Muscle of leg (tissue), 11 donors: ENCODE measurements around the gene NLGN2. TPM values are rescaled to one million over a fixed set of nuclear protein-coding genes. Genes with fewer than 3 reads are reported as not detected.
A peak's percentile ranks its signal among the peaks of the same experiment; 100 is the strongest.

ENCODE experiments used
- DNase-seq: peaks from one replicate; pipeline ENCODE4 v3.0.0; 2013
- H3K27ac ChIP-seq: one replicate; pipeline ENCODE4 v1.5.1; 2013; ENCODE audit warnings: mild to moderate bottlenecking, low read length, control low read depth
- H3K27me3 ChIP-seq: one replicate; pipeline ENCODE4 v1.6.1; 2013; ENCODE audit warnings: low read length; ENCODE audit not compliant: control insufficient read depth, insufficient read depth
- H3K36me3 ChIP-seq: one replicate; pipeline ENCODE4 v1.6.1; 2013; ENCODE audit warnings: low read length; ENCODE audit not compliant: control insufficient read depth, insufficient read depth
- H3K4me1 ChIP-seq: one replicate; pipeline ENCODE4 v1.6.1; 2013; ENCODE audit warnings: low read length; ENCODE audit not compliant: control insufficient read depth, insufficient read depth
- H3K4me3 ChIP-seq: one replicate; pipeline ENCODE4 v1.5.1; 2013; ENCODE audit warnings: low read length, control low read depth
- H3K9me3 ChIP-seq: replicated peaks from 2 replicates; pipeline ENCODE4 v1.6.1; 2013; ENCODE audit warnings: low read depth, low read length; ENCODE audit not compliant: control insufficient read depth
- WGBS: methylation state at CpG from one replicate; pipeline ENCODE4 v1.1.5; 2013; ENCODE audit warnings: missing lambda C conversion rate; ENCODE audit not compliant: insufficient coverage; 5-methylcytosine and 5-hydroxymethylcytosine counted together
- polyA plus RNA-seq, 8 donors: library from polyadenylated mRNA; unstranded; fragments of 120-200 nt; gene quantifications; one replicate each; pipeline versions ENCODE4 v1.2.1 to v1.2.3, GENCODE V29; 2013; ENCODE audit warnings: inconsistent platforms in 1 of 8, low replicate concordance in 1 of 8; ENCODE audit not compliant: insufficient read length in 8 of 8, insufficient read depth in 1 of 8
- total RNA-seq: library from RNA; stranded (reverse); fragments of 120-200 nt; gene quantifications from one replicate; pipeline ENCODE4 v1.2.4, GENCODE V29; 2013

NLGN2 gene
- total and polyA plus RNA-seq, 9 donors = 7.7 to 36.2 (median 25.7) TPM

DNA sequence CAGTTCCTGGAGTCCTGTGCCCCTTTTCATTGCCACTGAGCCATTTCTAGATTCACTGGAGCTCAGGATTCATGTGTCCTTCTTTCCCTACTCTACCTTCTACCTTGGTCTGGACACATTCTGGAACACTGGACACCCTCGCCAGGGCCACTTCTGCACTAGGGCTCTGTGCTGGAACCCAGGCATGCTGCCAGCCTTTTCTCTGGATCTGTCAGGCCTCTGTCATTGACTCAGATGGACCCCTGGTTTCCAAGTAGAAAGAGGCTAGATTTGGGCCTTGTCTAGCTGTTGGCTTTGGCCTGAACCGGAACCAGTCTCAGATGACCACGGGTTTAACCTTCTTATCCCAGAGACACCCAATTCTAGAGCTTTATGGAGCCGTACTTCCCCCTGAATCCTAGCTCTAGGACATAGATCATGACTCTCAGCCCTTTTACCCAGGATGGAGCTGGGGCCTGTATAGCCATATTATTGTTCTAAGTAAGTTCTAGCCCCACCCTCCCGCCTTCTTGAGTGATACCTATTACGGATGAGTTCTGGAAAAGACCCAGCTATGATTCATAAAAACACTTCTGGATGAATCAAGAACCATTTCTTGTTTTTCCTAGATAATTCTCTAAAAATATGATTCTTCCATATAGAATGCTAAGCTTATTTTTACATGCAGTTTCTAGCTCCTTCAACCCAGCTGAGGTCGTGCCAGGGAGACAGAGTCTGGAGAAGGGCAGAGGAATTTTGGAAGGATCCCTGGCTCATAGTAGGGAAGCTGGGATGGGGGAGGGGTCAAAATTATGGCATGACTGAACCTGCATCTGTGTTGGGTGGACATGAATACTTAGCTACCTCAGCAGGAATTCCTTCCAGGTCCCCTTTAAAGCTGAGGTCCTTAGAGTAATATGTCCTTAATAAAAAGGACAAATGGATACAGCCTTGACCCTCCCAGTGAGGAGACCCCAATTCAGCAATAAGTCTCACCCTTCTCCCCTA lies 36.1 kb downstream of the NLGN2 start:
- no peaks in the 10 kb centered on the region for H3K9me3 ChIP-seq
- peaks cover 68% of the 10 kb centered on the region for H3K4me1 ChIP-seq
- H3K36me3 ChIP-seq = peaks cover 12% of the 10 kb centered on the region
- peak overlapping the region; percentile 90 for H3K27ac ChIP-seq
- DNase-seq = no peak
- no peak overlapping the region for H3K4me3 ChIP-seq
- 67% methylated on average over 3 of the region's 7 CpGs for WGBS
- H3K27me3 ChIP-seq = peaks cover 71% of the 10 kb centered on the region

DNA sequence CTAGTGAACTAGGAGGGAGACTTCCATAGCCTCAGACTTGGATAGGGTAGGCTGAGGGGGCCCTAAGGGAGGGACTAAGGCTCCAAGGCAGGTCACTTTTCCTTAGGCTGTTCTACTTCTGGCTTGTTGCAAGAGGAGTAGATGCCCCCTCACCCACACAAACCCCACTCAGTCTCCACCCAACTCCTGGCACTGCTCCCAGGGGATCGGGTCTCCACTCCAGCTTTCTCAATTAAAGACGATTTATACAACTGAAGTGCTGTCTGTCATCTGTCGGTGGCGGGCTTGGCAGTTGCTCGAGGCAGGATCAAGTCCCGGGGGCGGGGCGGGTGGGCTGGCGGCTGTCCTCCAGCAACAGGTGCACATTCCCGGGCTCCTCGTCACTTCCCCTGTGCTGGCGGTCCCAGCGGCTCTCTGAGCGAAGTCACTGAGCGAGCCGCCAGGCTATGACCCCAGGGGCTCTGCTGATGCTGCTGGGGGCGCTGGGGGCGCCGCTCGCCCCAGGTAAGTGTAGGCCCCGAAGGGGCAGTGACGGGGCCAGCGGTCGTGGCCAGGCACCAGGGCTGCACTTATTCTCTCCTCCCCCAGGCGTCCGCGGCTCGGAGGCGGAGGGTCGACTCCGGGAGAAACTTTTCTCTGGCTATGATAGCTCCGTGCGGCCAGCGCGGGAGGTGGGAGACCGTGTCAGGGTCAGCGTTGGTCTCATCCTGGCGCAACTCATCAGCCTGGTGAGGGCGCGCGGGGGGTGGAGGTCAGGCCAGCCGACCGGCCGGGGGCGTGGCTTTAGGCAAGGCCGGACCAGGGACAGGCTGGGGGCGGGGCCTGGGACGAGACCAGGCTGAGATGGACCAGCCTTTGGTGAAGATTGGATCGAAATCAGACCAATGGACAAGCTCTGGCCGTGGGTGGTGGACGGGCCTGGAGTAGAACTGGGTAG lies 37.3 kb downstream of the NLGN2 start, which contains the start of gene CHRNB1:
Gene CHRNB1 (plus strand): TSS at position 380 of the 937 bp plus-strand sequence. CDS start 67 bp downstream, at position 447.
- H3K9me3 ChIP-seq = no peaks in the 10 kb centered on the region
- H3K4me3 ChIP-seq = peak within 1 kb of the TSS; percentile 82
- H3K27me3 ChIP-seq = peaks cover 60% of the 10 kb centered on the region
- H3K36me3 ChIP-seq = peaks cover 12% of the 10 kb centered on the region
- peak within 1 kb of the TSS; percentile 99 for H3K27ac ChIP-seq
- 2% methylated on average over 46 of the region's 51 CpGs for WGBS
- peak; percentile 81 for DNase-seq
- peaks cover 63% of the 10 kb centered on the region for H3K4me1 ChIP-seq

DNA sequence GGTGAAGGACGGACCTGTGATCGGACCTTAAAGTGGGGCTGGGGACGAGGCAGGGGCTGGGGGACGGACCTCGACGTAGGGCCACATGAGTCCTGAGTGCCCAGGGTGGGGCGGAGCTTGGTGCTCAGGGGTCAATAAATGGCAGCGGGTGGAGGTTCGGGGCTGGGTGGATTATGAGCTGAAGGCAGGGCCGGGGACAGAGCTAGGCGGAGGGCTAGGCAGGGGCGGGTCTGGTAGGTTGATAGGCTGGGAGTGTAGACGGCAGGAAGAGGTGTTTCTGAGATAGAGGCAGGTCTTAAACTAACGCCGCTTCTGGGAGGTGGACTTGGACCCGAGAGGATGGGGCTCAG lies 37.9 kb downstream of the NLGN2 start:
- Histone ChIP-seq H3K4me1 (peaks cover 56% of the 10 kb centered on the region), H3K27ac (peak overlapping the region; percentile 99), H3K4me3 (peak overlapping the region; percentile 82), H3K27me3 (peaks cover 53% of the 10 kb centered on the region), H3K9me3 (no peaks in the 10 kb centered on the region), H3K36me3 (peaks cover 12% of the 10 kb centered on the region)
- 7% methylated on average over 13 of the region's 16 CpGs for WGBS
- DNase-seq = peak; percentile 44

DNA sequence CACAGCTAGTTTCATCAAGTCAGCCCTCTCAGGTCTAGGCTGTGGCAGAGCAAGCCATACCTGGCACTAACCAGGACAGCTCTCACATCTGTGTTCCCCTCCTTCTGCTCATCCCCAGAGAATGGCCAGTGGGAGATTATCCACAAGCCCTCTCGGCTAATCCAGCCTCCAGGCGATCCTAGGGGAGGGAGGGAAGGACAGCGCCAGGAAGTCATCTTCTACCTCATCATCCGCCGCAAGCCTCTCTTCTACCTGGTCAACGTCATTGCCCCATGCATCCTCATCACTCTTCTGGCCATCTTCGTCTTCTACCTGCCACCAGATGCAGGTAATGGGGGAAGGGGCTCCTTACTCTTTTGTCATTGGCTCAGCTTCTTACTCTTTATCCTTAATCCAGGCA lies 40.8 kb downstream of the NLGN2 start:
- Histone ChIP-seq H3K4me1 (peaks cover 37% of the 10 kb centered on the region), H3K9me3 (no peaks in the 10 kb centered on the region), H3K36me3 (peaks cover 14% of the 10 kb centered on the region), H3K27me3 (peaks cover 39% of the 10 kb centered on the region), H3K27ac (no peak overlapping the region), H3K4me3 (no peak overlapping the region)
- DNase-seq = no peak
- WGBS = no CpG with 5 or more reads among the region's 7 CpGs

DNA sequence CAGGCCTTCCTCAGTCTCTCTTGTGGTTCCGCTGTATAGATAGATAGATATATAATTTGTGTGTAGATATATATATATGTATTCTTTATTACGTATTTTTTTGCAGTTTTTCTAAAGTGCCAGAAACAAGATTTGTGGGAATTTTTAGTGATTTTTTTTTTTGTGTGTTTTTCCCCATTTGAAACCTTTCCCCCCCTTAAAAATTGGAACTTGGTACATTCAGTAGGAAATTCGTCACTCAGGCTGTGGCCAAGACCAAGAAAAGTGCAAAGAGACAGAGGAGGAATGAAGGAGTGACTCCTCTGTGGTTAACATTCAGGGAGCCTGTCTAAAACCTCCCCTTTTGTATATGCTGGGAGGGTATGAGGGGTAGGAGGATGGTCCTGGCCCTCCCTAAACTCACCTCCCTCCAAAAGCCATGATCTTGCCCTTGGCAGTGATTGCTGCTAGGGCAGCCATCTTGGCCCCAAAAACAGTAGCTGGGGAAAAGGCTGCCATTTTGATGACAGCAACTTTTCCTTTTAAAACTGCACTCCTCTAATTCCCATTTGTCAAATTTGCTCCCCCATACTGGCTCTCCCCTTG lies 52.4 kb downstream of the NLGN2 start:
- no peaks in the 10 kb centered on the region for H3K27me3 ChIP-seq
- WGBS = no CpG with 5 or more reads among the region's 3 CpGs
- H3K9me3 ChIP-seq = no peaks in the 10 kb centered on the region
- H3K4me1 ChIP-seq = peaks cover 12% of the 10 kb centered on the region
- no peak for DNase-seq
- H3K36me3 ChIP-seq = peaks cover 68% of the 10 kb centered on the region
- H3K4me3 ChIP-seq = no peak overlapping the region
- no peak overlapping the region for H3K27ac ChIP-seq

DNA sequence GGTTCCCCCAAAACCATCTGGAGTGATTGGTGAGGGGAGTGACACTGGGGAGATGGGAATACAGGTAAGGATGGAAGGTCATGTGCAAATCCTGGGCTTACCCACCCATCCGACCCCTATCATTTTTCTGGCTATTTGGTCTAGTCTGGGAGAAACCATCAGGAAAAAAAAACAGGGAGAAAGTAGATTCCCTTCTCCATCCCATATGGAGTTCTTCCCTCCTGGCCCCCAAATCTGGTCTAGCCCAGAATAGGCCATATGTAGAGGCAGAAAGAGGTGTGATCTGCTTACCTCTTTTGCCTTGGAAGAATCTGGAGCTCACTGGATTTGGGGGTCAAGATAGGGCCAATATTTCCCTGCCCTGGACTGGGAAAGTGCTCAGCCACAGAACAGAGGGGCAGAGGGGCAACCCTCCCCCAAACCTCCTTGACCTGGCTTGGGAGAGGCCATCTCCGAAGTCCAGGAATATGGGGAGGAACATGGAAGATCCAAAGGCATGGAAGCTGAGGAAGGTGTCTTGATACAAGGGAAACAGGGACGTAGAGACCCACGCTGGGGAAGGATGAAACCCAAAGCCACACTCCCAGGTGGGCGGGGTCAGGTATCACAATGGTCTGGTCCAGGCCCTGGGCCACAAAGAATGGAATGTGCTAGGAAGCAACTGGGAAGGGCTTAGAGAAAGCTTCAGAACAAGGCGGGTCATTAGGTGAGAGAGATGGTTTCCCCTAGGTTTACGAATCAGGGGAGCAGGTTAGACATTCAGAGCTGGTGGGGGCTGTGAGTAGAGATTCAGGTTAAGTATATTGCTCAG lies 53.4 kb downstream of the NLGN2 start:
- Histone ChIP-seq H3K36me3 (peaks cover 71% of the 10 kb centered on the region), H3K4me3 (no peak overlapping the region), H3K27ac (no peak overlapping the region), H3K9me3 (no peaks in the 10 kb centered on the region), H3K27me3 (no peaks in the 10 kb centered on the region), H3K4me1 (peaks cover 8% of the 10 kb centered on the region)
- WGBS = 97% methylated on average over 6 of the region's 7 CpGs
- DNase-seq = no peak

DNA sequence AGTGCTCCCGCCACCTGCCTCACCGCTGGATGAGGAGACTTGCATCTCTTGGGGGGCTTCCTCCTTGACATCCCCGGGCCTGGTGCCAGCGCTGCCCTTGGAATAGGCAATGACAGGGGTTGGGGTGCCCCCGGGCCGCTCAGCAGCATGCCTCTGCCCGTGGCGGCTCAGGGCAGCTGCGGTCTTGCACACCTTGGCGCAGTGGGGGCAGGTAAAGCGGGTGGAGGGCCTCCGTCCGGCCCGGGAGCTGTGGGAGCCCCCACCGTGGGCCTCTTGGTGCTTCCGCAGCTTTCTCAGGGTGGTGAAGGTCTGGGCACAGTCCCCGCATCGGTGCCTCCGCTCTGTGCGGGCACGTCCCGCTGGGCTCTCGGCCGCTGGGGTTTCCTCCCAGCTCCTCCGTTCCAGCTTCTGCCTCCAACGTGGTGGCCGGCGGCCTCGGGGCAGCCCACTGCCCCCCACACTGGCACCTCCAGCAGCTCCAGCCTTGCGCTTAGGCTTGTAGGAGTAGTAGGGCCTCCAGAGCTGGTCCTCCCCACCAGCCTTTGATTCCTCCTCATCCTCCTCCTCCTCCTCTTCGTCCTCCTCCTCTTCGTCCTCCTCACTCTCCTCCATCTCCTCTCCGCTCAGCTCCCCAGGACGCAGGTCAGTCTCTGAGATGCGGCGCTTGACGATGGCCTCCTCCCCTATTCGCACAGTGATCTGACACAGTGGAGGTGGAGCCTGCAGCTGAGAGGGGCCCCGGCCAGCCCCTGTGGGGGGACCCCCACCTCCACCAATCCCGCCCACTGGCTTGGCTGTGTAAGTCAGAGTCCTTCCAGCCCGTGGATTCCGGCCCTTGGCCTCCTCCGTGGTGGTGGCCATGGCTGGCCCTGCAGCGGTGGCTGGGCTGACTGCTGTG lies 55.1 kb downstream of the NLGN2 start:
- no peaks in the 10 kb centered on the region for H3K9me3 ChIP-seq
- no peak for DNase-seq
- H3K27ac ChIP-seq = no peak overlapping the region
- H3K36me3 ChIP-seq = peaks cover 60% of the 10 kb centered on the region
- peaks cover 14% of the 10 kb centered on the region for H3K4me1 ChIP-seq
- no peaks in the 10 kb centered on the region for H3K27me3 ChIP-seq
- 89% methylated on average over 29 of the region's 44 CpGs for WGBS
- no peak overlapping the region for H3K4me3 ChIP-seq

DNA sequence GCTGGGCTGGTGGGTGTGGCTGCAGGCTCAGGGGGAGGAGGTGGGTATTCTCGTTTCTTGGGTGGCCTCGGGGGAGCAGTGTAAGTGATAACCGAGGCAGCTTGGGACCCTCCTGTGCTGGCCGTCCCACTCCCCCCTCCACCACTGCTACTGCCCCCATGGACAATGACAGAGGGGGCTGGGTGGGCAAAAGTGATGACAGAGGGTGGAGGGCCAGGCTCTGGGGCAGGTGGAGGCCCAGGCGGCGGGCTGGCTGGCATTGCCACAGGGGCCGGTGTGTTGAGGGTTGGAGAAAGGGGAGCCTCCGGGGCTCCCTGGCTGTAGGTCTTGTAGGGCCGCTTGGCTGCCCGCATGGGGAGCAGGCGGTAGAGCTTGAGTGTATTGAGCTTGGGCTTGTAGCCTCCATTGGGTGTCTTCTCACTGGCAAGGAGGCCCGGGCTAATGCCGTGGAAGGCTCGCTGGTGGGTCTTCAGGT lies 55.8 kb downstream of the NLGN2 start:
- DNase-seq = no peak
- Histone ChIP-seq H3K4me3 (no peak overlapping the region), H3K27me3 (no peaks in the 10 kb centered on the region), H3K36me3 (peaks cover 59% of the 10 kb centered on the region), H3K4me1 (peaks cover 14% of the 10 kb centered on the region), H3K27ac (no peak overlapping the region), H3K9me3 (no peaks in the 10 kb centered on the region)
- 96% methylated on average over 8 of the region's 14 CpGs for WGBS
